ENCODE results near the gene FBXO39. TPM values are rescaled to one million over a fixed set of nuclear protein-coding genes. Genes with fewer than 3 reads are reported as not detected.
"Not testable (repeated sequence)": the region's sequence is repeated elsewhere in the genome, so short reads cannot be mapped to it uniquely, and the experiment has no call there.

FBXO39 gene
- total RNA-seq, result under 1 TPM; 0.48 to 0.69 TPM

- ATAC-seq (ENCODE audit: low read depth) (peak; percentile 67), DNase-seq (peak; percentile 65)
- POLR2A ChIA-PET, result interaction anchor here (0.6 to 2.1 kb wide), 5 partner anchors 12 to 26 kb away, joined by 3 to 13 read pairs (median 6); partner anchors contain the start of gene XAF1
- H3K9me3 Mint-ChIP-seq, result peaks cover 32% of the 10 kb centered on the region
- H3K4me3 Mint-ChIP-seq, result peak within 1 kb of the TSS; percentile 22
- H3K27me3 Mint-ChIP-seq, result peaks cover 11% of the 10 kb centered on the region
- peaks cover 27% of the 10 kb centered on the region for H3K4me1 Mint-ChIP-seq
- H3K27ac Mint-ChIP-seq, result no peak within 1 kb of the TSS
- H3K36me3 Mint-ChIP-seq, result peaks cover 56% of the 10 kb centered on the region
These were observed at the start of gene FBXO39 for GRCh38 chr17:6775871-6776405. Gene FBXO39, plus strand, starts transcription at chr17:6776215. Its CDS starts 3,654 bp downstream, at chr17:6779869.

- POLR2A ChIA-PET, result no interaction called here
- H3K4me1 Mint-ChIP-seq, result no peaks in the 10 kb centered on the region
- ATAC-seq (ENCODE audit: low read depth), result no peak
- H3K27me3 Mint-ChIP-seq, result peaks cover 29% of the 10 kb centered on the region
- no peaks in the 10 kb centered on the region for H3K36me3 Mint-ChIP-seq
- no peak for DNase-seq
- H3K4me3 Mint-ChIP-seq, result no peak overlapping the region
- H3K27ac Mint-ChIP-seq, result no peak overlapping the region
- H3K9me3 Mint-ChIP-seq, result no peaks in the 10 kb centered on the region
These were observed 46.5 kb upstream of the FBXO39 start for GRCh38 chr17:6729531-6729930.

- H3K9me3 Mint-ChIP-seq; H3K4me3 Mint-ChIP-seq; H3K27ac Mint-ChIP-seq; H3K4me1 Mint-ChIP-seq; ATAC-seq (ENCODE audit: low read depth); H3K36me3 Mint-ChIP-seq; DNase-seq; POLR2A ChIA-PET: not testable (repeated sequence)
- peaks cover 56% of the 10 kb centered on the region for H3K27me3 Mint-ChIP-seq
These were observed 29.4 kb upstream of the FBXO39 start for GRCh38 chr17:6746665-6747064.

GRCh38 chr17:6748617-6749016 lies 27.4 kb upstream of the FBXO39 start:
- no peak overlapping the region for H3K27ac Mint-ChIP-seq
- no peaks in the 10 kb centered on the region for H3K9me3 Mint-ChIP-seq
- H3K4me3 Mint-ChIP-seq, result no peak overlapping the region
- ATAC-seq (ENCODE audit: low read depth) (no peak), DNase-seq (no peak)
- peaks cover 43% of the 10 kb centered on the region for H3K27me3 Mint-ChIP-seq
- H3K36me3 Mint-ChIP-seq, result no peaks in the 10 kb centered on the region
- POLR2A ChIA-PET, result no interaction called here
- H3K4me1 Mint-ChIP-seq, result peaks cover 21% of the 10 kb centered on the region

- peaks cover 24% of the 10 kb centered on the region for H3K4me1 Mint-ChIP-seq
- no peaks in the 10 kb centered on the region for H3K9me3 Mint-ChIP-seq
- DNase-seq, result no peak
- H3K36me3 Mint-ChIP-seq, result no peaks in the 10 kb centered on the region
- no peak overlapping the region for H3K27ac Mint-ChIP-seq
- POLR2A ChIA-PET, result no interaction called here
- no peak for ATAC-seq (ENCODE audit: low read depth)
- H3K4me3 Mint-ChIP-seq, result no peak overlapping the region
- peaks cover 35% of the 10 kb centered on the region for H3K27me3 Mint-ChIP-seq
These were observed 26.5 kb upstream of the FBXO39 start for GRCh38 chr17:6749519-6749918.

- H3K9me3 Mint-ChIP-seq, result no peaks in the 10 kb centered on the region
- peaks cover 14% of the 10 kb centered on the region for H3K36me3 Mint-ChIP-seq
- no peak for ATAC-seq (ENCODE audit: low read depth)
- peaks cover 18% of the 10 kb centered on the region for H3K27me3 Mint-ChIP-seq
- no peak for DNase-seq
- H3K4me3 Mint-ChIP-seq, result no peak overlapping the region
- H3K4me1 Mint-ChIP-seq, result peaks cover 33% of the 10 kb centered on the region
- POLR2A ChIA-PET, result interaction anchor here (0.6 kb wide), 1 partner anchor 1274 kb away, joined by 3 read pairs; no protein-coding TSS in a partner anchor
- peak overlapping the region; percentile 74 for H3K27ac Mint-ChIP-seq
These were observed 23.7 kb upstream of the FBXO39 start for GRCh38 chr17:6752068-6752909.

- Mint-ChIP-seq H3K27ac (peak overlapping the region; percentile 74), H3K9me3 (no peaks in the 10 kb centered on the region), H3K4me1 (peaks cover 39% of the 10 kb centered on the region), H3K36me3 (peaks cover 20% of the 10 kb centered on the region), H3K4me3 (peak overlapping the region; percentile 43), H3K27me3 (peaks cover 14% of the 10 kb centered on the region)
- DNase-seq, result peak; percentile 58
- ATAC-seq (ENCODE audit: low read depth), result peak; percentile 34
- POLR2A ChIA-PET, result interaction anchor here (0.7 kb wide), 1 partner anchor 91 kb away, joined by 3 read pairs; no protein-coding TSS in a partner anchor
These were observed 23.0 kb upstream of the FBXO39 start for GRCh38 chr17:6753006-6753445.

GRCh38 chr17:6753546-6753945 lies 22.5 kb upstream of the FBXO39 start:
- H3K4me1 Mint-ChIP-seq, result peaks cover 45% of the 10 kb centered on the region
- DNase-seq, result no peak

GRCh38 chr17:6755281-6755680 lies 20.7 kb upstream of the FBXO39 start:
- POLR2A ChIA-PET, result interaction anchor here (0.6 to 4.0 kb wide), 10 partner anchors 9 to 327 kb away, joined by 3 to 21 read pairs (median 6); partner anchors contain the start of genes C17orf100, FBXO39 and MED31
- no peak for DNase-seq
- H3K9me3 Mint-ChIP-seq, result no peaks in the 10 kb centered on the region
- H3K4me3 Mint-ChIP-seq, result peak overlapping the region; percentile 97
- ATAC-seq (ENCODE audit: low read depth), result no peak
- H3K27me3 Mint-ChIP-seq, result peaks cover under 1% of the 10 kb centered on the region
- H3K36me3 Mint-ChIP-seq, result peaks cover 41% of the 10 kb centered on the region
- H3K4me1 Mint-ChIP-seq, result peaks cover 53% of the 10 kb centered on the region
- peak overlapping the region; percentile 99 for H3K27ac Mint-ChIP-seq

More at GRCh38 chr17:6753546-6753945, 22.5 kb upstream of the FBXO39 start:
- ATAC-seq (ENCODE audit: low read depth), result no peak
- Mint-ChIP-seq H3K36me3 (peaks cover 25% of the 10 kb centered on the region), H3K4me3 (peak overlapping the region; percentile 55), H3K27ac (peak overlapping the region; percentile 59), H3K9me3 (no peaks in the 10 kb centered on the region), H3K27me3 (peaks cover 9% of the 10 kb centered on the region)
- POLR2A ChIA-PET, result interaction anchor here (0.7 kb wide), 1 partner anchor 90 kb away, joined by 3 read pairs; no protein-coding TSS in a partner anchor

GRCh38 chr17:6755731-6756184 lies 20.3 kb upstream of the FBXO39 start, which contains the start of gene XAF1:
Gene XAF1, plus strand, starts transcription at chr17:6756046. Its CDS starts 33 bp downstream, at chr17:6756079.
- no peaks in the 10 kb centered on the region for H3K27me3 Mint-ChIP-seq
- peaks cover 45% of the 10 kb centered on the region for H3K36me3 Mint-ChIP-seq
- peak within 1 kb of the TSS; percentile 99 for H3K27ac Mint-ChIP-seq
- no peaks in the 10 kb centered on the region for H3K9me3 Mint-ChIP-seq
- H3K4me1 Mint-ChIP-seq, result peaks cover 56% of the 10 kb centered on the region
- H3K4me3 Mint-ChIP-seq, result peak within 1 kb of the TSS; percentile 97
- POLR2A ChIA-PET, result interaction anchor here (0.6 to 4.0 kb wide), 14 partner anchors 8 to 598 kb away, joined by 3 to 21 read pairs (median 4); partner anchors contain the start of genes C17orf100, FBXO39, MED31 and SLC16A13
- DNase-seq (peak; percentile 67), ATAC-seq (ENCODE audit: low read depth) (peak; percentile 72)

- Mint-ChIP-seq H3K9me3 (no peaks in the 10 kb centered on the region), H3K4me1 (peaks cover 62% of the 10 kb centered on the region), H3K36me3 (peaks cover 52% of the 10 kb centered on the region), H3K4me3 (peak overlapping the region; percentile 97), H3K27ac (peak overlapping the region; percentile 99), H3K27me3 (no peaks in the 10 kb centered on the region)
- POLR2A ChIA-PET, result interaction anchor here (0.7 to 4.0 kb wide), 13 partner anchors 9 to 1081 kb away, joined by 3 to 21 read pairs (median 4); partner anchors contain the start of genes C17orf100, FBXO39, MED31 and SLC16A13
- DNase-seq (peak; percentile 48), ATAC-seq (ENCODE audit: low read depth) (peak; percentile 2)
These were observed 19.5 kb upstream of the FBXO39 start for GRCh38 chr17:6756425-6757031.

- peaks cover 64% of the 10 kb centered on the region for H3K36me3 Mint-ChIP-seq
- peaks cover 65% of the 10 kb centered on the region for H3K4me1 Mint-ChIP-seq
- POLR2A ChIA-PET, result interaction anchor here (0.6 to 4.0 kb wide), 9 partner anchors 8 to 118 kb away, joined by 3 to 21 read pairs (median 3); partner anchors contain the start of genes C17orf100, FBXO39 and MED31
- peak overlapping the region; percentile 97 for H3K4me3 Mint-ChIP-seq
- H3K27ac Mint-ChIP-seq, result peak overlapping the region; percentile 83
- no peaks in the 10 kb centered on the region for H3K9me3 Mint-ChIP-seq
- DNase-seq (no peak), ATAC-seq (ENCODE audit: low read depth) (no peak)
- no peaks in the 10 kb centered on the region for H3K27me3 Mint-ChIP-seq
These were observed 18.3 kb upstream of the FBXO39 start for GRCh38 chr17:6757747-6758146.

Measured in activated naive CD8-positive, alpha-beta T cell treated with anti-CD3 and anti-CD28 coated beads, Interleukin-2, amount 10 ng/mL, durations not matched to agents 7 days and 5 days (primary cell).